ENCODE results near the gene RC3H1. TPM values are rescaled to one million over a fixed set of nuclear protein-coding genes. Genes with fewer than 3 reads are reported as not detected.
A peak's percentile ranks its signal among the peaks of the same experiment; 100 is the strongest.

Gene RC3H1
- total and polyA plus RNA-seq, 2 of the 13 experiments (the other 11 are each of a cell fraction or from before 2014, with no cell fraction given): 11.2 to 19.6 TPM

DNA sequence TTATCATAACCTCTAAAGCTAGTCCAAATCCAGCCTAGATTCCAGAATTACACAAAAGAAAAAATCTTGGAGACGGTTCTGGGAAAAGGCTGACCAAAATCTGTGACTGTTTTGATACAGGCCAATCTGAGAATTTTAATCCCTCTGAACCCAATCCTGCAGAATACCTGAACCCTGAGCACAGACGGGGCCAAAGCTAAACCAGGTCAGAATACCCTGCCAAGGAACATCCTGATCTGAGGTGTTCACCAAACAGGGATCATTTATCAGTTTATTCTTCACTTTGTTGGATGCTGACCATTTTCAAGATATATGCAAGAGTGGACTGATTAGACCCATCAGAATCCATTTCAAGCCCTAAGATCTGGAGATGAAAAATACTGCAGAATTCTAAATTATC, 3.6 kb downstream of the RC3H1 start:
- Histone ChIP-seq H3K36me3 (replicated peaks in 1 of 2; ENCODE audit: control insufficient read depth in 1 of 2, insufficient read depth in 2 of 2, low read length in 2 of 2) (no peaks in the 10 kb centered on the region), H3K4me1 (ENCODE audit: insufficient read depth, low read length) (peaks cover 65% of the 10 kb centered on the region), H2AFZ (ENCODE audit: low read length) (no peak overlapping the region), H3K9ac (ENCODE audit: insufficient read depth, low read depth, low read length) (no peak overlapping the region), H3K9me3 (ENCODE audit: low read length) (no peaks in the 10 kb centered on the region), H3K79me2 (ENCODE audit: insufficient read depth, low read length) (peaks cover 80% of the 10 kb centered on the region), H3K4me2 (ENCODE audit: low read depth, low read length) (peak overlapping the region; percentile 84; the same call in 1 of the 2 replicates), H3K27ac (ENCODE audit: extremely low read length, insufficient read depth, low read length) (no peak overlapping the region), H4K20me1 (ENCODE audit: insufficient read depth, low read length) (peaks cover 55% of the 10 kb centered on the region), H3K4me3 (replicated peaks in 1 of 3; ENCODE audit: insufficient read depth in 1 of 3, low read depth in 2 of 3, low read length in 3 of 3) (no peak overlapping the region; a peak in 1 of 6 replicates), H3K27me3 (ENCODE audit: control insufficient read depth in 1 of 2, insufficient read depth in 2 of 2, low read length in 2 of 2) (no peaks in the 10 kb centered on the region; a peak in 1 of 5 replicates)
- TF ChIP-seq MAFG (CRISPR knock-in tag; IDR thresholded peaks at IDR 0.05): no peak
- TF ChIP-seq RBFOX2 (IDR thresholded peaks at IDR 0.05; ENCODE audit: low read depth, low read length): 0 out of 2 replicates have a peak, but pooled peaks have one; percentile 26
- TF ChIP-seq, protein P1, sequence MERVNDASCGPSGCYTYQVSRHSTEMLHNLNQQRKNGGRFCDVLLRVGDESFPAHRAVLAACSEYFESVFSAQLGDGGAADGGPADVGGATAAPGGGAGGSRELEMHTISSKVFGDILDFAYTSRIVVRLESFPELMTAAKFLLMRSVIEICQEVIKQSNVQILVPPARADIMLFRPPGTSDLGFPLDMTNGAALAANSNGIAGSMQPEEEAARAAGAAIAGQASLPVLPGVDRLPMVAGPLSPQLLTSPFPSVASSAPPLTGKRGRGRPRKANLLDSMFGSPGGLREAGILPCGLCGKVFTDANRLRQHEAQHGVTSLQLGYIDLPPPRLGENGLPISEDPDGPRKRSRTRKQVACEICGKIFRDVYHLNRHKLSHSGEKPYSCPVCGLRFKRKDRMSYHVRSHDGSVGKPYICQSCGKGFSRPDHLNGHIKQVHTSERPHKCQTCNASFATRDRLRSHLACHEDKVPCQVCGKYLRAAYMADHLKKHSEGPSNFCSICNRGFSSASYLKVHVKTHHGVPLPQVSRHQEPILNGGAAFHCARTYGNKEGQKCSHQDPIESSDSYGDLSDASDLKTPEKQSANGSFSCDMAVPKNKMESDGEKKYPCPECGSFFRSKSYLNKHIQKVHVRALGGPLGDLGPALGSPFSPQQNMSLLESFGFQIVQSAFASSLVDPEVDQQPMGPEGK (CRISPR knock-in tag; IDR thresholded peaks at IDR 0.05): no peak
- TF ChIP-seq FOXC1 (CRISPR knock-in tag; IDR thresholded peaks at IDR 0.05; ENCODE audit: borderline replicate concordance): no peak
- ChIA-PET POLR2A (no interaction called here), CTCF (ENCODE audit: low intra/inter-chr PET ratio, low total read pairs) (no interaction called here)
- no TSS peak for BruUV-seq (replicated peaks)
- no peak for ATAC-seq
- WGBS (ENCODE audit: low lambda C conversion rate): 79% methylated on average over 2 of the region's 2 CpGs
- in situ Hi-C loops (cut with HindIII; ENCODE audit: extremely low pct_ligation_motif_present, low pct_unique_long_range_greater_than_20kb): no loop called here
- DNase-seq (ENCODE audit: low spot score): no peak
- FAIRE-seq: no peak
- intact Hi-C loops (cut with micrococcal nuclease; ENCODE audit: unreplicated experiment): no loop called here

DNA sequence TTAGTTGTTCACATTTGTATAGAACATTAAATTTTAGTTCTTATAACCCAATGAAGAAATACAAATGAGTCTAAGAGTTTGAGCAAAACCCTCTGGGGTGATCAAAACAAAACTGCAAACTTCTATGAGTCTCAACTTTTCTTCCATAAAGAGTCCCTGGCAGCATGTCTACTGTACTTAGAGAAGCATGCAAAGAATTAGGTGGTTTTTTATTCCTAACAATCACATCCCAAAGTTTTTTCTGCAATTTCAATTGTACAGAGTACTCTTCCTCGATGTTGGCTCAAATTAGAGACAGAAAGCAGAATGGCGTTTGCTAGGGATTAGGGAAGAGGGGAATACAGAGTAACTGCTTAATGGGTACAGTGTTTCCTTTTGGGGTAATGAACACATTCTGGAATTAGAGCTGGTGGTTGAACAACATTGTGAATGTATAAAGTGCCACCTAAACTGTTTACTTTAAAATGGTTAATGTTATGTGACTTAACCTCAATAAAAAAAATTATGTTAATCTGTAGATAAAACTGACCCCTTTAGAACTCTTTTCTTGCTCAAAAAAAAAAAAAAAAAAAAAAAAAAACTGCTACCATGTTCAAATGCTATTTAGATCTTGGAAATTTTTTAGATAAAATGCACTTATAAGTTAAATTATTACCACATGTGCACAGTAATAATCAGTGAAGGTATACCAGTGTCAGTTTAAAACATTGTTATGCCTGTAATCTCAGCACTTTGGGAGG, 4.8 kb downstream of the RC3H1 start:
- Histone ChIP-seq H3K27me3 (ENCODE audit: control insufficient read depth in 1 of 2, insufficient read depth in 2 of 2, low read length in 2 of 2) (no peaks in the 10 kb centered on the region; a peak in 1 of 5 replicates), H3K9me3 (ENCODE audit: low read length) (no peaks in the 10 kb centered on the region), H3K4me3 (replicated peaks in 1 of 3; ENCODE audit: insufficient read depth in 1 of 3, low read depth in 2 of 3, low read length in 3 of 3) (no peak overlapping the region), H3K27ac (ENCODE audit: extremely low read length, insufficient read depth, low read length) (no peak overlapping the region), H3K9ac (ENCODE audit: insufficient read depth, low read depth, low read length) (no peak overlapping the region), H3K4me2 (ENCODE audit: low read depth, low read length) (peak overlapping the region; percentile 13; the same call in 1 of the 2 replicates), H3K4me1 (ENCODE audit: insufficient read depth, low read length) (peaks cover 58% of the 10 kb centered on the region), H3K79me2 (ENCODE audit: insufficient read depth, low read length) (peaks cover 88% of the 10 kb centered on the region), H4K20me1 (ENCODE audit: insufficient read depth, low read length) (peaks cover 59% of the 10 kb centered on the region), H3K36me3 (replicated peaks in 1 of 2; ENCODE audit: control insufficient read depth in 1 of 2, insufficient read depth in 2 of 2, low read length in 2 of 2) (no peaks in the 10 kb centered on the region), H2AFZ (ENCODE audit: low read length) (no peak overlapping the region)
- DNase-seq (ENCODE audit: low spot score) (no peak), ATAC-seq (no peak), FAIRE-seq (no peak)
- TSS peak; percentile 1 for BruUV-seq (replicated peaks)
- WGBS (ENCODE audit: low lambda C conversion rate): 55% methylated on average over 2 of the region's 2 CpGs
- in situ Hi-C loops (cut with HindIII; ENCODE audit: extremely low pct_ligation_motif_present, low pct_unique_long_range_greater_than_20kb): no loop called here
- CTCF ChIA-PET (ENCODE audit: low intra/inter-chr PET ratio, low total read pairs): no interaction called here
- intact Hi-C loops (cut with micrococcal nuclease; ENCODE audit: unreplicated experiment): no loop called here
- POLR2A ChIA-PET: no interaction called here
- no peak for TF ChIP-seq ADNP (CRISPR knock-in tag; IDR thresholded peaks at IDR 0.05)
- no peak for TF ChIP-seq CCDC6 (CRISPR knock-in tag; IDR thresholded peaks at IDR 0.05)
- TF ChIP-seq, protein P2, sequence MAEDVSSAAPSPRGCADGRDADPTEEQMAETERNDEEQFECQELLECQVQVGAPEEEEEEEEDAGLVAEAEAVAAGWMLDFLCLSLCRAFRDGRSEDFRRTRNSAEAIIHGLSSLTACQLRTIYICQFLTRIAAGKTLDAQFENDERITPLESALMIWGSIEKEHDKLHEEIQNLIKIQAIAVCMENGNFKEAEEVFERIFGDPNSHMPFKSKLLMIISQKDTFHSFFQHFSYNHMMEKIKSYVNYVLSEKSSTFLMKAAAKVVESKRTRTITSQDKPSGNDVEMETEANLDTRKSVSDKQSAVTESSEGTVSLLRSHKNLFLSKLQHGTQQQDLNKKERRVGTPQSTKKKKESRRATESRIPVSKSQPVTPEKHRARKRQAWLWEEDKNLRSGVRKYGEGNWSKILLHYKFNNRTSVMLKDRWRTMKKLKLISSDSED (CRISPR knock-in tag; IDR thresholded peaks at IDR 0.05): no peak
- TF ChIP-seq JARID2 (CRISPR knock-in tag; IDR thresholded peaks at IDR 0.05; ENCODE audit: insufficient replicate concordance): no peak
- no peak for TF ChIP-seq ZNF441 (CRISPR knock-in tag; IDR thresholded peaks at IDR 0.05; ENCODE audit: borderline replicate concordance)
- TF ChIP-seq HES4 (CRISPR knock-in tag; IDR thresholded peaks at IDR 0.05; ENCODE audit: borderline replicate concordance): no peak

Measured in HepG2 (cell line).